HG02763 (cell line): Measurements from ENCODE around the gene LUC7L3.

Experiments
- ATAC-seq: cut with Tn5 transposase; IDR thresholded peaks from one replicate; pipeline ENCODE4 v1.9.1; 2021; ENCODE audit warnings: mild to moderate bottlenecking, moderate library complexity; ENCODE audit not compliant: unreplicated experiment

LUC7L3 gene

GRCh38 chr17:50749245-50749644 is 29.8 kb downstream of the LUC7L3 start:
- no peak for ATAC-seq

GRCh38 chr17:50754521-50754920 is 35.1 kb downstream of the LUC7L3 start:
- no peak for ATAC-seq

GRCh38 chr17:50758524-50758923 is 39.1 kb downstream of the LUC7L3 start:
- ATAC-seq = no peak

- ATAC-seq = no peak
These were observed 39.7 kb downstream of the LUC7L3 start for GRCh38 chr17:50758989-50759544.

GRCh38 chr17:50762177-50762576 is 42.8 kb downstream of the LUC7L3 start:
- ATAC-seq = no peak

- no peak for ATAC-seq
These were observed 44.5 kb downstream of the LUC7L3 start for GRCh38 chr17:50763716-50764475.

- ATAC-seq = no peak
These were observed 45.3 kb downstream of the LUC7L3 start for GRCh38 chr17:50764734-50765149.

- no peak for ATAC-seq
These were observed 46.2 kb downstream of the LUC7L3 start for GRCh38 chr17:50765454-50766221.

- no peak for ATAC-seq
These were observed 47.0 kb downstream of the LUC7L3 start for GRCh38 chr17:50766222-50767023.

GRCh38 chr17:50767030-50767429 is 47.6 kb downstream of the LUC7L3 start:
- no peak for ATAC-seq

- ATAC-seq = no peak
These were observed 48.0 kb downstream of the LUC7L3 start, which contains the start of gene ANKRD40CL for GRCh38 chr17:50767446-50767845. ANKRD40CL (minus strand) TSS chr17:50767518; CDS start chr17:50766913, 605 bp downstream.

- no peak for ATAC-seq
These were observed 49.0 kb downstream of the LUC7L3 start for GRCh38 chr17:50768346-50768761.

- no peak for ATAC-seq
These were observed 50.5 kb downstream of the LUC7L3 start for GRCh38 chr17:50769884-50770283.

GRCh38 chr17:50770346-50770745 is 50.9 kb downstream of the LUC7L3 start:
- ATAC-seq = no peak

- no peak for ATAC-seq
These were observed 52.8 kb downstream of the LUC7L3 start for GRCh38 chr17:50771991-50772785.

GRCh38 chr17:50774225-50774803 is 54.9 kb downstream of the LUC7L3 start:
- no peak for ATAC-seq

GRCh38 chr17:50775926-50776325 is 56.5 kb downstream of the LUC7L3 start:
- ATAC-seq = no peak

GRCh38 chr17:50778471-50778870 is 59.1 kb downstream of the LUC7L3 start:
- no peak for ATAC-seq

- ATAC-seq = no peak
These were observed 59.6 kb downstream of the LUC7L3 start for GRCh38 chr17:50778988-50779387.
